CD14-positive monocyte (primary cell): ENCODE measurements around the gene SH2D2A. TPM values are rescaled to one million over a fixed set of nuclear protein-coding genes. Genes with fewer than 3 reads are reported as not detected.

Experiments used
- DNase-seq, 3 donors: peaks; one replicate each; pipeline ENCODE4 v3.0.0-alpha.2; 2011 to 2022
- H2AFZ ChIP-seq: 2 replicates; pipeline ENCODE4 v1.6.0; 2012; ENCODE audit warnings: mild to moderate bottlenecking, low read depth, low read length, inconsistent platforms; ENCODE audit not compliant: insufficient read depth, poor library complexity, severe bottlenecking
- H3K27ac ChIP-seq, 2 donors: 1 replicate in 1 of 2; 2 replicates in 1 of 2; pipeline ENCODE4 v1.5.1; 2012 to 2013; ENCODE audit warnings: low read length in 2 of 2, control low read depth in 1 of 2, inconsistent platforms in 1 of 2, low read depth in 1 of 2, mild to moderate bottlenecking in 1 of 2
- H3K27me3 ChIP-seq, 2 donors: one replicate each; pipeline versions ENCODE4 v1.6.0 to v1.6.1; 2011 to 2013; ENCODE audit warnings: low read length in 2 of 2; ENCODE audit not compliant: control insufficient read depth in 2 of 2, insufficient read depth in 2 of 2
- H3K36me3 ChIP-seq, 2 donors: replicated peaks in 1 of 2; 1 replicate in 1 of 2; 2 replicates in 1 of 2; pipeline versions ENCODE4 v1.5.1 to v1.6.1; 2012 to 2013; ENCODE audit warnings: low read length in 2 of 2, control low read depth in 1 of 2, inconsistent platforms in 1 of 2, mild to moderate bottlenecking in 1 of 2; ENCODE audit not compliant: insufficient read depth in 2 of 2, control insufficient read depth in 1 of 2
- H3K4me1 ChIP-seq, 2 donors: 1 replicate in 1 of 2; 2 replicates in 1 of 2; pipeline versions ENCODE4 v1.5.1 to v1.6.1; 2012 to 2013; ENCODE audit warnings: low read length in 2 of 2, control low read depth in 1 of 2, inconsistent platforms in 1 of 2, mild to moderate bottlenecking in 1 of 2, moderate library complexity in 1 of 2; ENCODE audit not compliant: insufficient read depth in 2 of 2, control insufficient read depth in 1 of 2
- H3K4me2 ChIP-seq: replicated peaks from 2 replicates; pipeline ENCODE3; 2012; ENCODE audit warnings: low read length, moderate library complexity, mild to moderate bottlenecking; ENCODE audit not compliant: poor library complexity, severe bottlenecking; ENCODE audit errors: extremely low read depth
- H3K4me3 ChIP-seq, 3 experiments: fragments of 200-600 bp in 1 of 3; sonication (generic) in 1 of 3; replicated peaks in 1 of 3; 1 replicate in 2 of 3; 2 replicates in 1 of 3; pipeline ENCODE4 v1.5.1; 2011 to 2013; ENCODE audit warnings: low read length in 3 of 3, mild to moderate bottlenecking in 3 of 3, control low read depth in 2 of 3, low read depth in 2 of 3, inconsistent platforms in 1 of 3, moderate library complexity in 1 of 3
- H3K79me2 ChIP-seq: 2 replicates; pipeline ENCODE4 v1.6.0; 2012; ENCODE audit warnings: mild to moderate bottlenecking, control low read depth, inconsistent platforms, low read length, moderate library complexity; ENCODE audit not compliant: insufficient read depth
- H3K9ac ChIP-seq: 2 replicates; pipeline ENCODE4 v1.6.0; 2017; ENCODE audit warnings: low read length, mild to moderate bottlenecking; ENCODE audit not compliant: insufficient read depth, poor library complexity, severe bottlenecking
- H3K9me3 ChIP-seq, 2 donors: replicated peaks in 1 of 2; 1 replicate in 1 of 2; 2 replicates in 1 of 2; pipeline versions ENCODE4 v1.5.1 to v1.6.1; 2012 to 2013; ENCODE audit warnings: low read length in 2 of 2, control low read depth in 1 of 2; ENCODE audit not compliant: control insufficient read depth in 1 of 2, insufficient read depth in 1 of 2
- H4K20me1 ChIP-seq: 2 replicates; pipeline ENCODE4 v1.6.0; 2012; ENCODE audit warnings: mild to moderate bottlenecking, low read length, control low read depth, moderate library complexity; ENCODE audit not compliant: insufficient read depth
- H3K27ac Mint-ChIP-seq, 7 donors: one replicate each; pipeline ENCODE4 v1.8.0; 2020; ENCODE audit warnings: mild to moderate bottlenecking in 7 of 7, mixed read lengths in 7 of 7, moderate library complexity in 6 of 7, inconsistent platforms in 2 of 7
- H3K27me3 Mint-ChIP-seq, 3 donors: one replicate each; pipeline ENCODE4 v1.8.0; 2021 to 2022; ENCODE audit warnings: low read depth in 3 of 3, mild to moderate bottlenecking in 3 of 3, mixed read lengths in 3 of 3, moderate library complexity in 3 of 3, inconsistent platforms in 1 of 3
- H3K36me3 Mint-ChIP-seq, 2 donors: one replicate each; pipeline ENCODE4 v1.8.0; 2020; ENCODE audit warnings: mixed read lengths in 2 of 2, inconsistent platforms in 1 of 2, mild to moderate bottlenecking in 1 of 2
- H3K4me1 Mint-ChIP-seq: one replicate; pipeline ENCODE4 v1.8.0; 2020; ENCODE audit warnings: mild to moderate bottlenecking, mixed read lengths
- H3K4me3 Mint-ChIP-seq, 2 donors: one replicate each; pipeline ENCODE4 v1.8.0; 2020; ENCODE audit warnings: mild to moderate bottlenecking in 2 of 2, mixed read lengths in 2 of 2, moderate library complexity in 1 of 2
- H3K9me3 Mint-ChIP-seq, 7 donors: one replicate each; pipeline ENCODE4 v1.8.0; 2020 to 2022; ENCODE audit warnings: mixed read lengths in 7 of 7, mild to moderate bottlenecking in 6 of 7, moderate library complexity in 6 of 7, inconsistent platforms in 2 of 7
- CTCF ChIP-seq: fragments of 200-600 bp; IDR thresholded peaks from one replicate; pipeline ENCODE4 v1.8.0; 2022; ENCODE audit warnings: antibody characterized with exemption, mild to moderate bottlenecking
- WGBS: methylation state at CpG from one replicate; pipeline ENCODE4 v1.1.5; 2013; ENCODE audit warnings: missing lambda C conversion rate; ENCODE audit not compliant: insufficient coverage; 5-methylcytosine and 5-hydroxymethylcytosine counted together
- intact Hi-C, 2 donors: fragments of 100-400 bp; cut with micrococcal nuclease; formaldehyde crosslinking; loops; one replicate each; pipeline versions ENCODE4 v1.15.0 to v1.15.1; 2023
- polyA plus RNA-seq, 3 donors: library from polyadenylated mRNA; depleted of rRNA in 1 of 3; unstranded in 2 of 3; stranded (reverse) in 1 of 3; fragments of 300-500 nt in 2 of 3; fragments of >200 nt in 1 of 3; fragmentation: Illumina TruSeq in 2 of 3; gene quantifications; 1 replicate in 2 of 3; 2 replicates in 1 of 3; pipeline ENCODE4 v1.2.3, GENCODE V29; 2012 to 2021

The SH2D2A gene
- polyA plus RNA-seq, 3 donors = 0.17 to 0.20 TPM; not detected in 1

- TF ChIP-seq CTCF = no peak
- Histone ChIP-seq H4K20me1 (no peaks in the 10 kb centered on the region), H3K4me3 (no peak overlapping the region), H3K9me3 (no peaks in the 10 kb centered on the region), H3K27me3 (peaks cover 0 to 35% of the 10 kb centered on the region in 2 donors), H3K79me2 (no peaks in the 10 kb centered on the region), H3K36me3 (no peaks in the 10 kb centered on the region), H3K4me2 (no peak overlapping the region), H3K27ac (no peak overlapping the region), H2AFZ (no peak overlapping the region), H3K9ac (no peak overlapping the region), H3K4me1 (peaks cover 21 to 24% of the 10 kb centered on the region in 2 donors)
- WGBS = 76% methylated on average over 6 of the region's 10 CpGs
- no peaks in the 10 kb centered on the region for H3K36me3 Mint-ChIP-seq
- H3K27ac Mint-ChIP-seq = peak overlapping the region in 3 of 7 donors; percentile 62 to 78 (median 74)
- peaks cover 28% of the 10 kb centered on the region for H3K4me1 Mint-ChIP-seq
- no peak for DNase-seq
- H3K4me3 Mint-ChIP-seq = peak overlapping the region in 1 of 2 donors; percentile 32
- intact Hi-C loops = loop anchor here in 1 of 2 donors (10.0 kb wide), 1 partner anchor 79 kb away; the partner anchor contains the start of gene PEAR1
- peaks cover 40 to 71% (median 41%) of the 10 kb centered on the region in 3 donors for H3K27me3 Mint-ChIP-seq
- H3K9me3 Mint-ChIP-seq = peaks cover 0 to 2% (median 0%) of the 10 kb centered on the region in 7 donors
These were observed 656 bp downstream of the SH2D2A start for GRCh38 chr1:156815961-156816422.

GRCh38 chr1:156815307-156815826, 1.3 kb downstream of the SH2D2A start:
- WGBS = 89% methylated on average over 4 of the region's 5 CpGs
- H3K4me2 ChIP-seq = no peak overlapping the region

More at GRCh38 chr1:156815307-156815826, 1.3 kb downstream of the SH2D2A start:
- peaks cover 40 to 68% (median 45%) of the 10 kb centered on the region in 3 donors for H3K27me3 Mint-ChIP-seq
- Histone ChIP-seq H3K79me2 (no peaks in the 10 kb centered on the region), H4K20me1 (no peaks in the 10 kb centered on the region), H3K36me3 (no peaks in the 10 kb centered on the region), H3K9ac (no peak overlapping the region), H3K9me3 (no peaks in the 10 kb centered on the region), H3K4me3 (no peak overlapping the region), H3K27me3 (peaks cover 0 to 33% of the 10 kb centered on the region in 2 donors), H3K27ac (no peak overlapping the region), H2AFZ (no peak overlapping the region), H3K4me1 (peaks cover 21 to 24% of the 10 kb centered on the region in 2 donors)
- peak overlapping the region in 1 of 2 donors; percentile 40 for H3K4me3 Mint-ChIP-seq
- H3K27ac Mint-ChIP-seq = peak overlapping the region in 1 of 7 donors; percentile 11
- peaks cover 28% of the 10 kb centered on the region for H3K4me1 Mint-ChIP-seq
- TF ChIP-seq CTCF = no peak
- H3K36me3 Mint-ChIP-seq = no peaks in the 10 kb centered on the region
- no peak for DNase-seq
- intact Hi-C loops = loop anchor here in 1 of 2 donors (10.0 kb wide), 1 partner anchor 79 kb away; the partner anchor contains the start of gene PEAR1
- peaks cover 0 to 2% (median 0%) of the 10 kb centered on the region in 7 donors for H3K9me3 Mint-ChIP-seq
